ENCODE results near the gene CCDC9B.

Gene CCDC9B

DNA sequence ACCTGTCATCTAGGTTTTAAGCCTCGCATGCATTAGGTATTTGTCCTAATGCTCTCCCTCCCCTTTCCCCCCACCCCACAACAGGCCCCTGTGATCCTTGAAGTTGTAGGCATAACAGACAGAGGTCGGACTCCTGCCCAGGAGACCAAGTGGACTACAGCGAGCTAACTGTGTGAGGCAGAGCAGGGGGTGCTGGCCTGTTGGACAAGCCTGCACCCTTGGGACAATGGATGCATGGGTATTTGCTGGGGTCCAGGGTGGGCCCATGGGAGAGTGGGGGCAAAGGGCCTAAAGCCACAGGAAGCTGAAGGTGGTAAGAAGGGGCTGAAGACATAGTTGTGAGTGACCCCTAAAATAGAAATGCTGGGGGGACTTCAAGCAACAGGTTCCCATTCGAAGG is 35.5 kb downstream of the CCDC9B start:
- WGBS, 2 experiments (ENCODE audit: insufficient coverage in 2 of 2): 92 to 100% methylated on average over 3 to 4 of the region's 4 CpGs
- H3K4me3 ChIP-seq (ENCODE audit: extremely low read depth, insufficient read depth, low read length, poor library complexity, severe bottlenecking): no peak overlapping the region

DNA sequence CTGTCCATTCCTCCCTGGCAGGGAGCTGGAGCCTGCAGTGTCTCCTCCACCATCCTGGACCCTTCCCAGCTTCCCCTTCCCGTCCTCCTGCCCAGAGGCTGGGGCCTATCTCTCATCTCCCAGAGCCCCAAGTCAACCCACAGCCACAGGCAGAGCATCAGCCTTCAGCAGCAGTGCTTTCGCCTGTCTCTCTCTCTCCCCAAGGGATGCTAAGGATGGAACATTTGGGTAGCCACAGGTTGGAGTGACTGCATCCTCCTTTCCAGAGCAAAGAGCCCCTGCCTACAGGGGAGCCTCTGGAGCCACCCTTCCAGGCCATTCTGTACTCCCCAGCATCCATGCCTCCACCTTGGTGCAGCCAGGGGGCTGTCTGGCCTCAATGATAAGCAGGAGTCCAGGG is 37.2 kb downstream of the CCDC9B start:
- H3K27ac ChIP-seq (ENCODE audit: low read depth, low read length, severe bottlenecking): no peak overlapping the region
- peaks cover 11% of the 10 kb centered on the region for H3K9me3 ChIP-seq (ENCODE audit: control insufficient read depth, low read length)
- H3K4me1 ChIP-seq (ENCODE audit: control insufficient read depth, insufficient read depth, low read length, poor library complexity, severe bottlenecking): peaks cover 33% of the 10 kb centered on the region
- 92 to 100% methylated on average over 2 of the region's 2 CpGs for WGBS, 2 experiments (ENCODE audit: insufficient coverage in 2 of 2)
- peaks cover 12% of the 10 kb centered on the region for H3K36me3 ChIP-seq (ENCODE audit: control insufficient read depth, insufficient read depth, low read length)
- no peak overlapping the region for H3K4me3 ChIP-seq (ENCODE audit: extremely low read depth, insufficient read depth, low read length, poor library complexity, severe bottlenecking)

More for the DNA sequence above, 35.5 kb downstream of the CCDC9B start:
- Histone ChIP-seq H3K9me3 (ENCODE audit: control insufficient read depth, low read length) (peaks cover 4% of the 10 kb centered on the region), H3K4me1 (ENCODE audit: control insufficient read depth, insufficient read depth, low read length, poor library complexity, severe bottlenecking) (peaks cover 49% of the 10 kb centered on the region), H3K36me3 (ENCODE audit: control insufficient read depth, insufficient read depth, low read length) (peaks cover 10% of the 10 kb centered on the region), H3K27ac (ENCODE audit: low read depth, low read length, severe bottlenecking) (no peak overlapping the region)

DNA sequence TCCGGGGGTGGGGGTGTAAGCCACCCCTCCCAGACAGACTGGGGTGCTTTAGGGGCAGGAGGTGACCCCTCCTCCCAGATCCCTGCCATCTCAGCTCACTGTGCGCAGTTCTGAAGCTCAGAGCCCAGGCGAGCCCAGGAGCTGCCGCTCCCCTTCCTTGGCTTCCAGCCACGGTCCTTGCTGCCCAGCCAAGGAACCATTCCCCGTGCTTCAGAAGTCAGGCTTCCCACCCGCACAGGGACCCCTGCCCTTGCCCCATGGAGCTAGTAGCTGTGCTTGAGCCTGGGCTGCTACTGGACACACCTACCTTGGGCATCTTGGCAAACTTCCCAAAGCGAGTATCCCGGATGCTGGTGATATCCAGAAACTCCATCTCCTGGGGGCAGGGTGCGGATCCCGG is 37.8 kb downstream of the CCDC9B start:
- 97 to 99% methylated on average over 9 of the region's 11 CpGs for WGBS, 2 experiments (ENCODE audit: insufficient coverage in 2 of 2)
- peaks cover 11% of the 10 kb centered on the region for H3K9me3 ChIP-seq (ENCODE audit: control insufficient read depth, low read length)
- no peak overlapping the region for H3K4me3 ChIP-seq (ENCODE audit: extremely low read depth, insufficient read depth, low read length, poor library complexity, severe bottlenecking)
- peaks cover 27% of the 10 kb centered on the region for H3K4me1 ChIP-seq (ENCODE audit: control insufficient read depth, insufficient read depth, low read length, poor library complexity, severe bottlenecking)
- H3K27ac ChIP-seq (ENCODE audit: low read depth, low read length, severe bottlenecking): no peak overlapping the region
- peaks cover 18% of the 10 kb centered on the region for H3K36me3 ChIP-seq (ENCODE audit: control insufficient read depth, insufficient read depth, low read length)

- Histone ChIP-seq H3K27ac (ENCODE audit: low read depth, low read length, severe bottlenecking) (peak overlapping the region; percentile 85), H3K4me1 (ENCODE audit: control insufficient read depth, insufficient read depth, low read length, poor library complexity, severe bottlenecking) (peaks cover 23% of the 10 kb centered on the region), H3K9me3 (ENCODE audit: control insufficient read depth, low read length) (peaks cover 11% of the 10 kb centered on the region), H3K4me3 (ENCODE audit: extremely low read depth, insufficient read depth, low read length, poor library complexity, severe bottlenecking) (no peak overlapping the region), H3K36me3 (ENCODE audit: control insufficient read depth, insufficient read depth, low read length) (peaks cover 19% of the 10 kb centered on the region)
- WGBS, 2 experiments (ENCODE audit: insufficient coverage in 2 of 2): 93 to 94% methylated on average over 12 to 14 of the region's 19 CpGs
Measured at GRCh38 chr15:40302288-40302886, 38.4 kb downstream of the CCDC9B start.

DNA sequence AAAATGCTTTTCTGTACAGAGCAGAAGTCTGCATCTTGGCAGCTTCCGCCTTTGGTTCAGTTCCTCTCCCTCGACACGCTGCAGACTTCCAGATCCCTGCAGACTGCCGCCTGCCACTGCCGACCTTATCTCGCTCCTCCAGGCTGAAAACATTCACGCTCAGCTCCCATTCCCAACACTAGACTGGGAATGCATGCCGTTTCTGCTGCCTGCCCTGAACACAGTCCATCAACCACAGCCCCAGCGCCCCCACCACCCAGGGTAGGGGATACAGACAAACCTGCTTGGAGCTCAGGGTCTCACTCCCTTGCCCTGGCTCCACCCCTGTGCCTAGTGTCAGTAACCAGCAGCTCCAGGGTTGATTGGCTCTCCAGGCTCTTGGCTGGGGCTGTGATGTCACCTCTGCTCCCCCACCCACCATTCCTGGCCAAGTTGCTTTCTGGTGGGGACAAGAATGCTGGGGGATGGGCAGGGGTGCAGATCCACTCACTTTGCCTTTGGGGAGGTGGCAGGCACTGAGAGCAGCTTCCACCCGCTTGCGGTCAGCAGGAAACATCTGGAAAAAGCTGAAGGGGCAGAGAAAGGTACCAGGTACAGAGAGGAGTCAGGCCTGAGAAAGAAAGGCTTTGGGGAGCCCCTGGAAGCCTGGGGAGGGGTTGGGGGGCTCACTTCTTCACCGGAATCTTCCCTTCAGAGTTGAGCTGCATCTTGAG is 39.1 kb downstream of the CCDC9B start:
- peaks cover 11% of the 10 kb centered on the region for H3K9me3 ChIP-seq (ENCODE audit: control insufficient read depth, low read length)
- H3K4me3 ChIP-seq (ENCODE audit: extremely low read depth, insufficient read depth, low read length, poor library complexity, severe bottlenecking): no peak overlapping the region
- WGBS, 2 experiments (ENCODE audit: insufficient coverage in 2 of 2): 52 to 67% methylated on average over 7 to 12 of the region's 12 CpGs
- H3K4me1 ChIP-seq (ENCODE audit: control insufficient read depth, insufficient read depth, low read length, poor library complexity, severe bottlenecking): peaks cover 16% of the 10 kb centered on the region
- peak overlapping the region; percentile 85 for H3K27ac ChIP-seq (ENCODE audit: low read depth, low read length, severe bottlenecking)
- peaks cover 19% of the 10 kb centered on the region for H3K36me3 ChIP-seq (ENCODE audit: control insufficient read depth, insufficient read depth, low read length)

GRCh38 chr15:40300771-40301170 is 40.0 kb downstream of the CCDC9B start:
- peaks cover 13% of the 10 kb centered on the region for H3K4me1 ChIP-seq (ENCODE audit: control insufficient read depth, insufficient read depth, low read length, poor library complexity, severe bottlenecking)
- 80% methylated on average over 1 of the region's 2 CpGs; no CpG with 5 or more reads in 1 of the 2 experiments for WGBS, 2 experiments (ENCODE audit: insufficient coverage in 2 of 2)
- H3K9me3 ChIP-seq (ENCODE audit: control insufficient read depth, low read length): peaks cover 11% of the 10 kb centered on the region
- H3K4me3 ChIP-seq (ENCODE audit: extremely low read depth, insufficient read depth, low read length, poor library complexity, severe bottlenecking): no peak overlapping the region
- peaks cover 19% of the 10 kb centered on the region for H3K36me3 ChIP-seq (ENCODE audit: control insufficient read depth, insufficient read depth, low read length)
- peak overlapping the region; percentile 85 for H3K27ac ChIP-seq (ENCODE audit: low read depth, low read length, severe bottlenecking)

GRCh38 chr15:40300367-40300766 is 40.4 kb downstream of the CCDC9B start:
- peaks cover 11% of the 10 kb centered on the region for H3K9me3 ChIP-seq (ENCODE audit: control insufficient read depth, low read length)
- peaks cover 19% of the 10 kb centered on the region for H3K36me3 ChIP-seq (ENCODE audit: control insufficient read depth, insufficient read depth, low read length)
- 100% methylated on average over 1 of the region's 2 CpGs; no CpG with 5 or more reads in 1 of the 2 experiments for WGBS, 2 experiments (ENCODE audit: insufficient coverage in 2 of 2)
- no peak overlapping the region for H3K27ac ChIP-seq (ENCODE audit: low read depth, low read length, severe bottlenecking)
- no peak overlapping the region for H3K4me3 ChIP-seq (ENCODE audit: extremely low read depth, insufficient read depth, low read length, poor library complexity, severe bottlenecking)
- H3K4me1 ChIP-seq (ENCODE audit: control insufficient read depth, insufficient read depth, low read length, poor library complexity, severe bottlenecking): peaks cover 13% of the 10 kb centered on the region

DNA sequence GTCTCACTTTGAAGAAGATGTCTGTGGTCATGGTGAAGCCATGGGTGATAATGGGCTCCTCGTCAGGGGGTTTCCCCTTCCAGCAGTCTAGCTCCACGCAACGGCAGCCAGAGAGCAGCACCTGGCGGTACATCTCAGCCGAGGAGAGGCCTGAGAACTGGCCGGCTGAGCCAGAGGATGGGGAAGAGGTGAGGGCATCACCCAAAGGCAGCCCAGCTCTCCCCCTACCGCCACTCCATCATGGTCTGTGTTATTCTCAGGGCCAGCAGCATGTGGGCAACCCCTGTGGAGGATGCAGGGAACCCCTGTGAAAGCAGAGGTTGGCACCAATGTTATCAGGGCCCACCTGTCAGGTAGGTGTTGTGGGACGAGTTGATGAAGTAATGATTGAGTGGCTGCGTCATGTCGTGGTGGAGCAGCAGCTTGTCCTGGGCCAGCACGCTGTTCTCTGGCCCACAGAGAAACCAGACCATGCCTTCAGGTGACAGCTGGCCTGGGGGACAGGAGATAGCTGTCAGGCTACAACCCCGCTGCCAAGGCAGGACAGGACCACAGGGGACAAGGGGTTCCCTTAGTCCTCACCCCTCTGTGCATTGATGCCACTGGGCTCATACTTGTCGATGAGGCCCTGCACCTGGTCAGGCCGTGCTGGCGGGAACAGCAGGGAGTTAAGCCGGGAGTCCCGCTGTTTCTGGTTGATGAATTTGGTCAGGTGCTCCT is 42.4 kb downstream of the CCDC9B start:
- peaks cover 11% of the 10 kb centered on the region for H3K9me3 ChIP-seq (ENCODE audit: control insufficient read depth, low read length)
- no peak overlapping the region for H3K27ac ChIP-seq (ENCODE audit: low read depth, low read length, severe bottlenecking)
- H3K4me3 ChIP-seq (ENCODE audit: extremely low read depth, insufficient read depth, low read length, poor library complexity, severe bottlenecking): no peak overlapping the region
- H3K4me1 ChIP-seq (ENCODE audit: control insufficient read depth, insufficient read depth, low read length, poor library complexity, severe bottlenecking): peaks cover 13% of the 10 kb centered on the region
- WGBS, 2 experiments (ENCODE audit: insufficient coverage in 2 of 2): 94 to 98% methylated on average over 15 of the region's 17 CpGs
- H3K36me3 ChIP-seq (ENCODE audit: control insufficient read depth, insufficient read depth, low read length): peaks cover 19% of the 10 kb centered on the region

GRCh38 chr15:40297356-40297755 is 43.4 kb downstream of the CCDC9B start:
- no peak overlapping the region for H3K27ac ChIP-seq (ENCODE audit: low read depth, low read length, severe bottlenecking)
- H3K4me3 ChIP-seq (ENCODE audit: extremely low read depth, insufficient read depth, low read length, poor library complexity, severe bottlenecking): no peak overlapping the region

DNA sequence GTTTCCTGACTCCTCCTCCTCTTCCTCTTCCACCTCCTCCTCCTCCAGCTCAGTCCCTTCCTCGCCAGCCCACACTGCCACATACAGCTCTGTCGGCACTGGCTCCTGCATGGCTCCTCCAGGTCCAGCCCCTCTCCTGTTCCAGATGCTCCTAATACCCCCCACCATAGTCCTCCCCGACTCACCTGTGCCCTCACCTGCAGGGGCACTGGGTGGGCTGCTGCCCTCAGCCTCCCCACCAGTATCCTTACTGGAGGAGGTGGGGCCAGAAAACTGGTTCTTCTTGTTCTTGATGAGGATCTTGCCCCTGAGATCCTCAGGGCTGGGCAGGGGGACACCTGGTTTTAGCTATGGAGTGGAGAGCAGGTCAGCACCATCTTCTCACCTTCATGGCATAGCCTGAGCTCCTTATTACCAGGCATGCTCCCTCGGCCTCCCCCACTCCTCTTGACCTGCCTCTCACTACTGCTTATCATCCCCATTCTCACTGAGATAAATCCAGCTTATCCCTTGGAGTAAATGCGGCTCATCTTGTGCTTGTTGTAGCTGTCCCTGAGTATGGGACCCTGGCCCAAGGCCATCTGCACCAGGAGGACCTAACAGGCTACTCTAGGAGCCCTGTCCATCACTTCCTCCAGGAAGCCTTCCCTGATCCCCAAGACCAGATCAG is 44.0 kb downstream of the CCDC9B start:
- H3K4me3 ChIP-seq (ENCODE audit: extremely low read depth, insufficient read depth, low read length, poor library complexity, severe bottlenecking): no peak overlapping the region
- H3K4me1 ChIP-seq (ENCODE audit: control insufficient read depth, insufficient read depth, low read length, poor library complexity, severe bottlenecking): peaks cover 5% of the 10 kb centered on the region
- peaks cover 13% of the 10 kb centered on the region for H3K36me3 ChIP-seq (ENCODE audit: control insufficient read depth, insufficient read depth, low read length)
- H3K9me3 ChIP-seq (ENCODE audit: control insufficient read depth, low read length): peaks cover 11% of the 10 kb centered on the region
- no peak overlapping the region for H3K27ac ChIP-seq (ENCODE audit: low read depth, low read length, severe bottlenecking)
- WGBS, 2 experiments (ENCODE audit: insufficient coverage in 2 of 2): 92 to 96% methylated on average over 4 of the region's 5 CpGs

More at GRCh38 chr15:40297356-40297755, 43.4 kb downstream of the CCDC9B start:
- Histone ChIP-seq H3K4me1 (ENCODE audit: control insufficient read depth, insufficient read depth, low read length, poor library complexity, severe bottlenecking) (peaks cover 11% of the 10 kb centered on the region), H3K36me3 (ENCODE audit: control insufficient read depth, insufficient read depth, low read length) (peaks cover 13% of the 10 kb centered on the region), H3K9me3 (ENCODE audit: control insufficient read depth, low read length) (peaks cover 11% of the 10 kb centered on the region)
- WGBS, 2 experiments (ENCODE audit: insufficient coverage in 2 of 2): 93 to 94% methylated on average over 6 to 8 of the region's 10 CpGs
